ENCODE data around the gene SMAD6.

The SMAD6 gene

DNA sequence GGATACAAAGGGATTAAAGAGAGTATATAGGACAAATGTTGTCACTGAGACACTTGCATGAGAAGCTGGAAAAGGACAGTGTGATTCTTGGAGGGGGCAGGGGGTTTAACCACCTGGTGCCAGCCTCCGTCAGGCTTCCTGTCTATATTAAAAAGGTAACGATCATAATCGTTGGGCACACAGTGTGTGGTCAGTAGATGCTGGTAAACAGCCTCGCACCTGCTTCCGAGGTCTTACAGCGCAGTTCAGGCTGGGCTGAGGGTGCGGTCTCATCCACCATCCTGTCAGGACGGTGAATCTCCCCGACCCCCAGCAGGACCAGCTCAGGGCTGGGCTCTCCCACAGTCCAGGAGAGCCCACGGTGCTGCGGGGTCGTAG, 47.7 kb upstream of the SMAD6 start:
- Histone ChIP-seq H3K36me3 (ENCODE audit: insufficient read depth) (no peaks in the 10 kb centered on the region), H2AFZ (ENCODE audit: low read depth) (no peak overlapping the region), H3K4me1 (ENCODE audit: low read depth, poor library complexity, severe bottlenecking) (no peaks in the 10 kb centered on the region), H3K9ac (no peak overlapping the region), H4K20me1 (ENCODE audit: insufficient read depth) (no peaks in the 10 kb centered on the region), H3K27ac (no peak overlapping the region), H3K27me3 (ENCODE audit: insufficient read depth, low read depth) (no peaks in the 10 kb centered on the region), H3K4me2 (no peak overlapping the region), H3K79me2 (ENCODE audit: insufficient read depth, low read depth) (no peaks in the 10 kb centered on the region), H3K4me3 (IDR thresholded peaks at IDR 0.05; ENCODE audit: insufficient read depth, low read depth, low read length) (no peak overlapping the region)
- no peak for TF ChIP-seq CTCF (conservative IDR thresholded peaks at IDR 0.05; ENCODE audit: low read depth, low read length)

DNA sequence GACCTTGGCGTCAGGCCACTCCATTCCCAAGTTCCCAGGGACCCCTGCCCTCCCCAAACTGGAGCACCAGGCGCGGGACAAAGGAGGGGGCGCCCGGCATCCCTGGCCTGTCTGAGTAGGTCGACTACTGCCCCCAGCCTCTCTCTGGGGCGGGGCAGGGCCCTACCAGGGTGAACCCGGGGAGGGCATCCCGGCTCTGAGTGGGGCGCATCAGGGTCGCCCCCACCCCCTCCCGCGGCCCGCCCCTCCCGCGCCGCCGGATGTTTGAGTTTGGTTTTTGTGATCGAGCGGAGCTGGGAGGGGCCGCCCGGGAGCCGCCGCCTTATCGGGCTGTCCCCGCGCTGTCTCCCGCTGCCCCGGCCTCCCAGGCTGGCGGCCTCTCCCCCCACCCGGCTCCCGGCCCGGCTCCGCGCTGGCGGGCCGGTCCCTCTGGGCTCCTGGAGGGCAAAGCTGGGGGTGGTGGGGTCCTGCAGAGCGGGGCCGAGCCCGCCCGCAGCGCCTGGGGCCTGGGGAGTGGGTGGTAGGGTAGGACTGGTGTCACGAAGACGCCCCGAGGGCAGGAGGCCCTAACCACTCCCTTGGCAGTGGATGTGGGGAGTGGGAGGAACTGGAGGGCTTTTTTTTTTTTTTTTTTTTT, 47.2 kb upstream of the SMAD6 start:
- Histone ChIP-seq H2AFZ (ENCODE audit: low read depth) (no peak overlapping the region), H3K9ac (no peak overlapping the region), H3K27me3 (ENCODE audit: insufficient read depth, low read depth) (no peaks in the 10 kb centered on the region), H3K4me2 (no peak overlapping the region), H3K4me3 (IDR thresholded peaks at IDR 0.05; ENCODE audit: insufficient read depth, low read depth, low read length) (no peak overlapping the region), H4K20me1 (ENCODE audit: insufficient read depth) (no peaks in the 10 kb centered on the region), H3K36me3 (ENCODE audit: insufficient read depth) (no peaks in the 10 kb centered on the region), H3K27ac (no peak overlapping the region), H3K4me1 (ENCODE audit: low read depth, poor library complexity, severe bottlenecking) (no peaks in the 10 kb centered on the region), H3K79me2 (ENCODE audit: insufficient read depth, low read depth) (no peaks in the 10 kb centered on the region)
- TF ChIP-seq CTCF (conservative IDR thresholded peaks at IDR 0.05; ENCODE audit: low read depth, low read length) = no peak

- Histone ChIP-seq H3K27me3 (ENCODE audit: insufficient read depth, low read depth) (no peaks in the 10 kb centered on the region), H2AFZ (ENCODE audit: low read depth) (no peak overlapping the region), H3K36me3 (ENCODE audit: insufficient read depth) (no peaks in the 10 kb centered on the region), H3K4me3 (IDR thresholded peaks at IDR 0.05; ENCODE audit: insufficient read depth, low read depth, low read length) (no peak overlapping the region), H3K9ac (no peak overlapping the region), H3K4me2 (no peak overlapping the region), H3K4me1 (ENCODE audit: low read depth, poor library complexity, severe bottlenecking) (no peaks in the 10 kb centered on the region), H4K20me1 (ENCODE audit: insufficient read depth) (no peaks in the 10 kb centered on the region), H3K27ac (no peak overlapping the region), H3K79me2 (ENCODE audit: insufficient read depth, low read depth) (no peaks in the 10 kb centered on the region)
- no peak for TF ChIP-seq CTCF (conservative IDR thresholded peaks at IDR 0.05; ENCODE audit: low read depth, low read length)
These were observed 46.5 kb upstream of the SMAD6 start for GRCh38 chr15:66655511-66655910.

DNA sequence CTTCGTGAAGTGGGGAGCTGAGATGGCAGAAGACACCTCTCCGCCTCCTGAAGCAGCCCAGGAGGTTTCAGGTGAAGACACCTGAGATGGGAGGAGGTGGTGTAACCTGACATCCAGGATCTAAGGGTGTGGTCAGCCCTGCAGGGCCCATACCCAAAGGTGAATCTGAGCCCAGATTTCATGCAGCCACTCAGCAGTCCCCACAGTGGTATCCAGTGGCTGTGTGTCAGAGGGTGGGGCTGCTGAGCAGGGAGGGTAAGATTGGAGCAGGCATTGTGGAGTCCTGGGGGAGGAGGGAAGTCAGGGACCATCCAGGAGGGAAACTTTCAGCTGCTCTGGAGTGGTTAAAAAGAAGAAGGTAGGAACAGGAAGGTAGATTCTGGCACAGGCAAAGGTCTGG, 46.0 kb upstream of the SMAD6 start:
- no peak for TF ChIP-seq CTCF (conservative IDR thresholded peaks at IDR 0.05; ENCODE audit: low read depth, low read length)
- no peaks in the 10 kb centered on the region for H3K36me3 ChIP-seq (ENCODE audit: insufficient read depth)
- H3K4me1 ChIP-seq (ENCODE audit: low read depth, poor library complexity, severe bottlenecking) = no peaks in the 10 kb centered on the region
- no peak overlapping the region for H2AFZ ChIP-seq (ENCODE audit: low read depth)
- H3K4me2 ChIP-seq = no peak overlapping the region
- no peak overlapping the region for H3K27ac ChIP-seq
- no peaks in the 10 kb centered on the region for H3K79me2 ChIP-seq (ENCODE audit: insufficient read depth, low read depth)
- no peaks in the 10 kb centered on the region for H3K27me3 ChIP-seq (ENCODE audit: insufficient read depth, low read depth)
- H3K4me3 ChIP-seq (IDR thresholded peaks at IDR 0.05; ENCODE audit: insufficient read depth, low read depth, low read length) = no peak overlapping the region
- H4K20me1 ChIP-seq (ENCODE audit: insufficient read depth) = no peaks in the 10 kb centered on the region
- no peak overlapping the region for H3K9ac ChIP-seq

All from KMS-11 (cell line).